ENCODE measurements around the gene ZNF644. TPM values are rescaled to one million over a fixed set of nuclear protein-coding genes. Genes with fewer than 3 reads are reported as not detected.
"Not testable (repeated sequence)": the region's sequence is repeated elsewhere in the genome, so short reads cannot be mapped to it uniquely, and the experiment has no call there.

ZNF644 gene
- total RNA-seq, 1 donor from 2014 or later, result 50.4 TPM

DNA sequence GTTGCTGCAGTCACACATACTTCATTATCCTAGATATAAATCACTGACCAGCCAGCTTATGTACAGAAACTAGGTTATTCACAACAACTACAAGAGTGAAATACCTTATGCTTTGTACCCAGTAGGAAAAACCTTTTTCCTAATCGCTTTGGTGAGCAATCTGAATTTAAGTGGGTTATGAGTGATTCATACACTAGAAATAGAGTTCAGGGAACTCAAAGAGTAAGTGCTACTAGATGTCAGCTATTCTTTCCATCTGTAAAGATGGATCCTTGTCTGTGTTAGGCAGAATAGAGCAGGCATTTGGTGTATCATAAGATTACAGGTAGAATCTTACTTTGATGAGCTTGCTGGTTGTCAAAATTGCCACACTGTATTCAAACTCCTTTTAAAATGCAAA is 101.9 kb downstream of the ZNF644 start:
- Histone ChIP-seq H3K36me3 (ENCODE audit: control insufficient read depth, insufficient read depth, low read length) (peaks cover 1% of the 10 kb centered on the region), H3K4me3 (ENCODE audit: low read depth, low read length) (no peak overlapping the region), H3K27me3 (ENCODE audit: control insufficient read depth, insufficient read depth, low read length) (no peaks in the 10 kb centered on the region)
- no peak for DNase-seq (ENCODE audit: low read depth)
- TF ChIP-seq, protein P1, sequence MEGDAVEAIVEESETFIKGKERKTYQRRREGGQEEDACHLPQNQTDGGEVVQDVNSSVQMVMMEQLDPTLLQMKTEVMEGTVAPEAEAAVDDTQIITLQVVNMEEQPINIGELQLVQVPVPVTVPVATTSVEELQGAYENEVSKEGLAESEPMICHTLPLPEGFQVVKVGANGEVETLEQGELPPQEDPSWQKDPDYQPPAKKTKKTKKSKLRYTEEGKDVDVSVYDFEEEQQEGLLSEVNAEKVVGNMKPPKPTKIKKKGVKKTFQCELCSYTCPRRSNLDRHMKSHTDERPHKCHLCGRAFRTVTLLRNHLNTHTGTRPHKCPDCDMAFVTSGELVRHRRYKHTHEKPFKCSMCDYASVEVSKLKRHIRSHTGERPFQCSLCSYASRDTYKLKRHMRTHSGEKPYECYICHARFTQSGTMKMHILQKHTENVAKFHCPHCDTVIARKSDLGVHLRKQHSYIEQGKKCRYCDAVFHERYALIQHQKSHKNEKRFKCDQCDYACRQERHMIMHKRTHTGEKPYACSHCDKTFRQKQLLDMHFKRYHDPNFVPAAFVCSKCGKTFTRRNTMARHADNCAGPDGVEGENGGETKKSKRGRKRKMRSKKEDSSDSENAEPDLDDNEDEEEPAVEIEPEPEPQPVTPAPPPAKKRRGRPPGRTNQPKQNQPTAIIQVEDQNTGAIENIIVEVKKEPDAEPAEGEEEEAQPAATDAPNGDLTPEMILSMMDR (IDR thresholded peaks at IDR 0.05; ENCODE audit: insufficient read depth, low read length, poor library complexity, severe bottlenecking), result no peak

DNA sequence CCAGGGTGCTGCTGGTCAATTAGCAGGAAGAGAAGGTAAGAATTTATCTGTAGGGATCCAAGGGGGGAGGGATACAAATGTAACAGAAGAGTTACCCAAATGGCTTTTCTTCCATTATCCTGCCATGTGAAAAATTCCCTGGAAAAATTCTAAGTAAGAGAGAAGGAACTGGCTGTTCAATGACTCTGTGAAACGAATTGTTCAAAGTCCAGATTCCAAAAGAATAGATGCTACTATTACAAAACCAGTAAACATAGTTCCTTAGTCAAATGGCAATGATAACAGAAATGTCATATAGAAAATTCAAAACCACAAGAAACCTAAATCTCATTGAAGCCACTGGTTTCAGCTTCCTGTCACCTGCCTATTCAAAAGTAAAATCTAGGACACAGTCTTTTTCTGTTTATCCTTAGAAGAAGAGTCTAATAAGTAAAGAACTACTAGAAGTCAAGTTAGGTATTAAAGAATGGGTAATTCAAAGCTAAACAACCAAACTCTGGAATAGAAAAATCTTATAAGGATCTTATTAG is 102.6 kb downstream of the ZNF644 start:
- H3K27me3 ChIP-seq (ENCODE audit: control insufficient read depth, insufficient read depth, low read length), result no peaks in the 10 kb centered on the region
- DNase-seq (ENCODE audit: low read depth), result no peak
- TF ChIP-seq, protein P1 (IDR thresholded peaks at IDR 0.05; ENCODE audit: insufficient read depth, low read length, poor library complexity, severe bottlenecking), result no peak
- H3K36me3 ChIP-seq (ENCODE audit: control insufficient read depth, insufficient read depth, low read length), result peaks cover 1% of the 10 kb centered on the region
- H3K4me3 ChIP-seq (ENCODE audit: low read depth, low read length), result no peak overlapping the region

DNA sequence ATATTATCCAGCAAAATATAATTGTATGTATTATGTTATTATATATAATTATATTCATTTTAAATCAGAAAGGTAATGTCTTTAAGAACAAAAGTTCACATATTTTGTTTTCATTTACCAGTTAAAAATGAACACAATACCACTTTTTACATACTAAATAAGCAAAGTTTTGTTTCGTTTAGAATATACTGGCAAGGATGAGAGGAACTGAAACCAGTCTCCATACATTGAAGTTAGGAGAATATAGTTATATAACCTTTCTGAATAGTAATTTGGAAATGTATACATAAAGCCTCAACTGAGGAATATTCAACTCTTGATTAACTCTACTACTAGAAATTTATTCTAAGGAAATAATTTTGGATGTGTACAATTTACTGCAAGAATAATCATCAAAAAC is 110.5 kb downstream of the ZNF644 start:
- Histone ChIP-seq H3K4me3 (ENCODE audit: low read depth, low read length) (no peak overlapping the region), H3K36me3 (ENCODE audit: control insufficient read depth, insufficient read depth, low read length) (no peaks in the 10 kb centered on the region), H3K27me3 (ENCODE audit: control insufficient read depth, insufficient read depth, low read length) (no peaks in the 10 kb centered on the region)
- TF ChIP-seq, protein P1 (IDR thresholded peaks at IDR 0.05; ENCODE audit: insufficient read depth, low read length, poor library complexity, severe bottlenecking), result no peak
- no peak for DNase-seq (ENCODE audit: low read depth)

DNA sequence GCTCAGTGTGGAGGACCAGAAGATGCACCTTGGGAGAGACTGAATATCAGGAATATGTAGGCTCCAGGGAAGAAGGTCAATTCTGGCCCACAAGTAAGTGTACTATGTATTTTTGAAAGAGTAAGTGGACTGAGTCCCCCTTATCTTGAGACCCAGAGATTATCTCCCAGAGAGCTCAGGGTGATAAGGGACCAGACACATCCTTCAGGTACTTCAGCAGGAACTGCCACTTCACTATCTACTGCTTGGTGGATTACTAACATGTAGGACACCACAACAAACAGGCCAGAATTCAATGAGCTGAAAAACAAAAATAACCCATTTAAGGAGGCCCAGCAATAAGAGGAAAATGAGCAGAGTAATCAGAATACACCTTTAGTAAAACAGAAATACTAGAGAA is 119.2 kb downstream of the ZNF644 start:
- H3K27me3 ChIP-seq (ENCODE audit: control insufficient read depth, insufficient read depth, low read length), result no peaks in the 10 kb centered on the region
- DNase-seq (ENCODE audit: low read depth), result no peak
- no peaks in the 10 kb centered on the region for H3K36me3 ChIP-seq (ENCODE audit: control insufficient read depth, insufficient read depth, low read length)
- H3K4me3 ChIP-seq (ENCODE audit: low read depth, low read length), result no peak overlapping the region
- TF ChIP-seq, protein P1 (IDR thresholded peaks at IDR 0.05; ENCODE audit: insufficient read depth, low read length, poor library complexity, severe bottlenecking), result no peak

DNA sequence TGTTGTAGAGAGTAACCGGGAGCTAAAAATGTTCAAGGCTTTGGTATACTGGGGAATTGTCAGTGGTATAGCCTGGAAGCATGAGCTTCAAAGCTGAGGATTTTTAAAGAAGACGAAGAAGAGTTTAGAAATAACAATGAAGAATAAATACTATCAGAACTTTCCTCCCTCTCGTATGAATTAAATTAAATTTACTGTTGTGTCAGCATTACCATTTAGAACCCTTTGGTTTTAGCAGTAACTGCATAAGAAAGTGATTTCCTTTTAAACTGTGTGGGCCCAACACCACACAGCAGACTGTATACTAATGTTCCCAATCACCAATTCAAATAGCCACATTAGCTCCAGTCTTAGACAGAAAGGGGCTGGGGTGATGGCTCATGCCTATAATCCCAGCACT is 122.6 kb downstream of the ZNF644 start:
- DNase-seq (ENCODE audit: low read depth), result no peak
- TF ChIP-seq, protein P1 (IDR thresholded peaks at IDR 0.05; ENCODE audit: insufficient read depth, low read length, poor library complexity, severe bottlenecking), result no peak
- Histone ChIP-seq H3K4me3 (ENCODE audit: low read depth, low read length) (no peak overlapping the region), H3K36me3 (ENCODE audit: control insufficient read depth, insufficient read depth, low read length) (no peaks in the 10 kb centered on the region), H3K27me3 (ENCODE audit: control insufficient read depth, insufficient read depth, low read length) (no peaks in the 10 kb centered on the region)

DNA sequence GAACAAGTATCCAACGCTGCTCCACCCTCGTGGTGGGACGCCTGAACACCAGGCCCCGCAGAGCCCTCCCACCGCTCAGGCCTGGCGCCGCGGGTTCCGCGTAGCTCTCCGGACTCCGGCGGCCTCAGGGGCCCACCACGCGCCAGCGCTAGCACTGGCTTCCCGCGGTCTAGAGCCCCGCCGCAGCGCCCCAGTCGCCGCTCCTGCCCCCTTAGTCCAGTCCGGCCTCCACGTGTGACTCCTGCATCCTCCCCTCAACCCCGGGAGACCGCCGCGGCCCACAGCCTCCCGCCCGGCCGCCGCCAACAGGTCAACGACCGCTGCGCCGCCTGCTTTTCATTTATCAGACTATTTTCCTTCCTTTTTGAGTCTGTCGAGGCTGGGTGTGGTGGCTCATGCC is 128.2 kb downstream of the ZNF644 start:
- not testable (repeated sequence) for H3K4me3 ChIP-seq (ENCODE audit: low read depth, low read length); H3K36me3 ChIP-seq (ENCODE audit: control insufficient read depth, insufficient read depth, low read length); H3K27me3 ChIP-seq (ENCODE audit: control insufficient read depth, insufficient read depth, low read length); DNase-seq (ENCODE audit: low read depth)

DNA sequence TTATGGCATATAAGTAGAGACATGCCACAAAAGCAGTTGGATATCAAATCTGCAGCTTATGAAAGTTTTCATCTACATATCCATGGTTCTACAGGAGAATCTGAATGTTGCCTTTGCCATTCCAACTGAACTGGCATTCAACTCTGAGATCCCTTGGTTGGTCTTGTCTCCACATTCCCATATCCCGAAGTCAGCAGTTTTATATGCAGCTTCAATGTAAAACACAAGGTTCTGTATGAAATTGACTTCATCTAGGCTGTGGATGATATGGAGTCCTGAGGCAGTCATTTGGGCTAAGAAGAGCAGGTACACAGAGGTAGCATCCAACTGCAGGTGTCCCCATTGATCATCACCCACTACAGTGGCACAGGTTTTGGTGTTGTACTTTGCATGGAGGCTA is 129.0 kb downstream of the ZNF644 start:
- not testable (repeated sequence) for H3K27me3 ChIP-seq (ENCODE audit: control insufficient read depth, insufficient read depth, low read length); DNase-seq (ENCODE audit: low read depth); H3K36me3 ChIP-seq (ENCODE audit: control insufficient read depth, insufficient read depth, low read length); H3K4me3 ChIP-seq (ENCODE audit: low read depth, low read length)

DNA sequence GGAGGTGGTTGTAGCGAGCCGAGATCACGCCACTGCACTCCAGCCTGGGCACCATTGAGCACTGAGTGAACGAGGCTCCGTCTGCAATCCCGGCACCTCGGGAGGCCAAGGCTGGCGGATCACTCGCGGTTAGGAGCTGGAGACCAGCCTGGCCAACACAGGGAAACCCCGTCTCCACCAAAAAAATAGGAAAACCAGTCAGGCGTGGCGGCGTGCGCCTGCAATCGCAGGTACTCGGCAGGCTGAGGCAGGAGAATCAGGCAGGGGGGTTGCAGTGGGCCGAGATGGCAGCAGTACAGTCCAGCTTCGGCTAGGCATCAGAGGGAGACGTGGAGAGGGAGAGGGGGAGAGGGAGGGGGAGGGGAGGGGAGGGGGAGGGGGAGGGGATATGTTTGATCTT is 129.6 kb downstream of the ZNF644 start:
- not testable (repeated sequence) for DNase-seq (ENCODE audit: low read depth)

DNA sequence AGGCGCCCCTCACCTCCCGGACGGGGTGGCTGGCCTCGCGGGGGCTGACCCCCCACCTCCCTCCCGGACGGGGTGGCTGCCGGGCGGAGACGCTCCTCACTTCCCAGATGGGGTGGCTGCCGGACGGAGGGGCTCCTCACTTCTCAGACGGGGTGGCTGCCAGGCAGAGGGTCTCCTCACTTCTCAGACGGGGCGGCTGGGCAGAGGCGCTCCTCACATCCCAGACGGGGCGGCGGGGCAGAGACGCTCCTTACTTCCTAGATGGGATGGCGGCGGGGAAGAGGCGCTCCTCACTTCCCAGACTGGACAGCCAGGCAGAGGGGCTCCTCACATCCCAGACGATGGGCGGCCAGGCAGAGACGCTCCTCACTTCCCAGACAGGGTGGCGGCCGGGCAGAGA is 130.1 kb downstream of the ZNF644 start:
- not testable (repeated sequence) for H3K27me3 ChIP-seq (ENCODE audit: control insufficient read depth, insufficient read depth, low read length); H3K36me3 ChIP-seq (ENCODE audit: control insufficient read depth, insufficient read depth, low read length); H3K4me3 ChIP-seq (ENCODE audit: low read depth, low read length); DNase-seq (ENCODE audit: low read depth)

More for the DNA sequence above, 129.6 kb downstream of the ZNF644 start:
- H3K36me3 ChIP-seq (ENCODE audit: control insufficient read depth, insufficient read depth, low read length); H3K27me3 ChIP-seq (ENCODE audit: control insufficient read depth, insufficient read depth, low read length); H3K4me3 ChIP-seq (ENCODE audit: low read depth, low read length): not testable (repeated sequence)
